VCaP (cell line): ENCODE data around the gene DUSP8.

Source experiments
- H3K27ac ChIP-seq: fragments of 450-650 bp; 2 replicates; pipeline ENCODE4 v1.5.1; 2017
- TF ChIP-seq, protein P1 (sequence below): fragments of 450-650 bp; conservative IDR thresholded peaks from 2 replicates; pipeline ENCODE4 v1.5.1; 2017; ENCODE audit warnings: mild to moderate bottlenecking, moderate library complexity

The DUSP8 gene

GRCh38 chr11:1523779-1524178, 48.3 kb downstream of the DUSP8 start:
- H3K27ac ChIP-seq = no peak overlapping the region
- TF ChIP-seq, protein P1, sequence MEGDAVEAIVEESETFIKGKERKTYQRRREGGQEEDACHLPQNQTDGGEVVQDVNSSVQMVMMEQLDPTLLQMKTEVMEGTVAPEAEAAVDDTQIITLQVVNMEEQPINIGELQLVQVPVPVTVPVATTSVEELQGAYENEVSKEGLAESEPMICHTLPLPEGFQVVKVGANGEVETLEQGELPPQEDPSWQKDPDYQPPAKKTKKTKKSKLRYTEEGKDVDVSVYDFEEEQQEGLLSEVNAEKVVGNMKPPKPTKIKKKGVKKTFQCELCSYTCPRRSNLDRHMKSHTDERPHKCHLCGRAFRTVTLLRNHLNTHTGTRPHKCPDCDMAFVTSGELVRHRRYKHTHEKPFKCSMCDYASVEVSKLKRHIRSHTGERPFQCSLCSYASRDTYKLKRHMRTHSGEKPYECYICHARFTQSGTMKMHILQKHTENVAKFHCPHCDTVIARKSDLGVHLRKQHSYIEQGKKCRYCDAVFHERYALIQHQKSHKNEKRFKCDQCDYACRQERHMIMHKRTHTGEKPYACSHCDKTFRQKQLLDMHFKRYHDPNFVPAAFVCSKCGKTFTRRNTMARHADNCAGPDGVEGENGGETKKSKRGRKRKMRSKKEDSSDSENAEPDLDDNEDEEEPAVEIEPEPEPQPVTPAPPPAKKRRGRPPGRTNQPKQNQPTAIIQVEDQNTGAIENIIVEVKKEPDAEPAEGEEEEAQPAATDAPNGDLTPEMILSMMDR = no peak

GRCh38 chr11:1523077-1523476, 49.0 kb downstream of the DUSP8 start:
- no peak overlapping the region for H3K27ac ChIP-seq
- TF ChIP-seq, protein P1 = no peak

- TF ChIP-seq, protein P1 = no peak
- H3K27ac ChIP-seq = no peak overlapping the region
These were observed 50.0 kb downstream of the DUSP8 start for GRCh38 chr11:1522081-1522424.

DNA sequence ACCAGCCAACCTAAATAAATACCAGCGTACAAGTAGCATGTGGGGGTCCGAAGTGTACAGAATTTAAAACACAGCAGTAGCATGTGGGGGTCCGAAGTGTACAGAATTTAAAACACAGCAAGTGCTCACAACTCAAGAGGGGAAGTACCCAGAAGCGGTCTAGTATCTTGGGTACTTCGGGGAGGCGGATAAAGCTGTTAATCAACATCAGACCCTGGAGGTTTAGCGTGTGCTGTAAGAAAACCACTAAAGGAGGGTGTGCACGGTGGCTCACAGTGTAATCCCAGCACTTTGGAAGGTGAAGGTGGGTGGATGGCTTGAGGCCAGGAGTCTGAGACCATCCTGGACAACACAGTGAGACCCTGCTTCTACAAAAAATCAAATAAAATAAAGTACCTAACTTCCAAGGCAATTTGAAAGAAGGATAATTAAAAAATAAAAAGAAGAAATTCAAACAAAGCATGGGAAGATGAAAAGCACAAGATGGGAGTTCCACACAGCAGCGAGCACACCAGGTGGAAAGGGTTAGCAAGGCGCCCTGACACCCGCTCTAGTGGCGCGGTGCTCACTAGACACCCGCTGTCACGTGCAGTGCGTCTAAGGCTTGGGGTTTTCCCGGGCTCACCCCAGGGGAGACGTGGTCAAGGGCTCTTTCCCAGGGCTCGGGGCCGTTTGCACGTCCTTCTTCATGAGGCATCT, 50.5 kb downstream of the DUSP8 start:
- TF ChIP-seq, protein P1 = no peak
- no peak overlapping the region for H3K27ac ChIP-seq

DNA sequence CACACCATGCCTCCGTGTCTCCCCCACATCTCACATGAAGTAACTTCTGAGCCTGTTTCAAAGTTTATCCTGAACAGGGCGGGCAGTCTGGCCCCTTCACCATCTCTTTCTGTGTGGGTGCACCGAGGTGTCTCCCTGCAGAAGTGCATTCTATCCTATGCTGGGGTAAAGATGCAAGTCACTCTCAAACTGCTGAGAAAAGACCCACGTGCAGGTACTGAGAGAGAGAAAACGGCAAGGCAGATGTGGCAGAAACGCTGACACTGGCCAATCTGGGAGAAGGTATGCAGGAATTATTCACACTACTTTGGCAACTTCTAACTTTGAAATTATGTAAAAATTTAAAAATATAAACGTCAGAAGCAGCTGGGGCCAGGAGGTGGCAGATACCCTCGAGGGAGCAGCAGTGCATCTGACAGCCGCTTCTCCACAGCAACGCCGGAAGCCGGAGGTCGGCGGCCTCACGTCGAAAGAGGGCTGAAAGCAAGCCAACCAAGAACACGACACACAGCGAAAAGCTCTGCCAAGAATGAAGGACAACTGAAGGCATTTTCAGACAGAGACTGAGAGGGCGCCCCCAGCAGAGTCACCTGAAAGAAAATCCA, 51.3 kb downstream of the DUSP8 start:
- H3K27ac ChIP-seq = no peak overlapping the region
- TF ChIP-seq, protein P1 = no peak

DNA sequence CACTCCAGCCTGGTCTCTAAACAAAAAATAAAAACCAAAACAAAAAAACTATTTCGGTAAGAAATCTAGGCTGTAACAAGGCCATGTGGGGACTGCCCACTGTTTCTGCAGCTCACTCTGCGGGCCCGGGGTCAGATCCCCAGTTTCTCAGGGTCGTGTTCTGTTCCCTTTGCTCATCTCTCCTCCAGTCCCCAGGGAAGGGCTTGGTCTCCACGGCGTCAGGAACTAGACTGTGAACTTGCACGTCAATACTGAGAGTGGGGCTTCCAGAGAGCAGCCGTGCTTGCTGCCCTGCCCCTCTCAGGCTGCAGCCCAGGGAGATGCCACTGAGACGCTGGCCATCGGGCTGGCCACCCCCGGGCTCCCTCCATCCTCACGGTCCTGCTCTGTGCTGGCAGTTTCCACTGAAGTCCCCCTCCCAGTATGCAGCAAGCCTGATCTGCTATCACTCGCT, 51.8 kb downstream of the DUSP8 start:
- TF ChIP-seq, protein P1 = no peak
- H3K27ac ChIP-seq = no peak overlapping the region

GRCh38 chr11:1519028-1520010, 52.8 kb downstream of the DUSP8 start:
- H3K27ac ChIP-seq = no peak overlapping the region
- TF ChIP-seq, protein P1 = no peak
